ENCODE measurements around the gene REEP6. TPM values are rescaled to one million over a fixed set of nuclear protein-coding genes. Genes with fewer than 3 reads are reported as not detected.

The REEP6 gene
- total RNA-seq, 1 experiment from 2014 or later: 9.2 TPM

DNA sequence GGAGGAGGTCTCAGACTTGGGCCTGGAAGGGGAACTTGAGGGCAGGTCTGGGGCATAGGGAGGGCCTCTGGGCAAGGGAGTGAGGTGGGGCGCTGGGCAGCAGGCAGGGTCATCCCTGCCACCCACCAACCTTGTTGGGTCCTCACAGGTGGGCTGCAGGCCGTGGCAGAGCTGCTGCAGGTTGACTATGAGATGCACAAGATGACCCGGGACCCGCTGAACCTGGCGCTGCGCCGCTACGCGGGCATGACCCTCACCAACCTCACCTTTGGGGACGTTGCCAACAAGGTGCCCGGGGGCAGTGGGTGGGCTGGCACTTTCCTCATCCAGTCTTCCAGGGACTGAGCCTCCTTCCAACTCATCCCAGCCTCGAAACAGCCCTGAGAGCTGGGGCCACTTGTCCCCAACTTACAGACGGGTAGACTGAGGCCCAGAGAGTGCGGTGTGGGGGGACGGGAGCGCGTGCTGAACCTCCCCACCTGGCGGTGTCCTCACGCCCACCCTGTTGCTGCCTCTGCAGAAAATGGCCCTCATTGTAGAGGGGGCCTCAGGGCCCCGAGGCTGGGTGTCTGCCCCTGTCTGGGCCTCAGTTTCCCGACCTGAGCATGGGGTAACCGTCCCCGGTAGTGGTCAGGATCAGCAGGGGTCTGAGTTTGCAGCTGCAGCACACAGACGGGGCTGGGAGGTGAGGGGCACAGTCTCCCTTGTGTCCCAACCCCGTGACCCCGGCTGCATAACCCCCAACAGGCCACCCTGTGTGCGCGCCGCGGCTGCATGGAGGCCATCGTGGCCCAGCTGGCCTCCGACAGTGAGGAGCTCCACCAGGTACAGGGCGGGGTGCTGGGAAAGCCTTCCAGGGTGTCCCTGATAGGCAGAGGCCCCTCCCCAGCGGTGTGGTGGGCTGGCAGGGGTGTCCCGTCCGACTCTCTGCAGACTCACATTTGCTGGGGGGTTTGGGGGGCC lies 30.7 kb upstream of the REEP6 start:
- POLR2A ChIA-PET: no interaction called here
- in situ Hi-C loops (cut with HindIII; ENCODE audit: low pct_unique_long_range_greater_than_20kb, low sequenced_read_pairs): no loop called here
- intact Hi-C loops (cut with micrococcal nuclease; ENCODE audit: unreplicated experiment): no loop called here
- DNase-seq (ENCODE audit: low read depth, low spot score) (no peak), ATAC-seq (no peak)
- Histone ChIP-seq H3K36me3 (ENCODE audit: control insufficient read depth, insufficient read depth, low read length) (no peaks in the 10 kb centered on the region), H3K9me3 (ENCODE audit: control insufficient read depth, insufficient read depth, low read depth, low read length) (no peaks in the 10 kb centered on the region), H3K4me3 (ENCODE audit: low read depth in 2 of 2, low read length in 2 of 2) (no peak overlapping the region), H3K27ac (ENCODE audit: low read length) (no peak overlapping the region), H3K4me1 (ENCODE audit: control insufficient read depth, insufficient read depth, low read length) (no peaks in the 10 kb centered on the region), H3K27me3 (ENCODE audit: control insufficient read depth, insufficient read depth, low read length) (no peaks in the 10 kb centered on the region)
- CTCF ChIA-PET: no interaction called here
- BruUV-seq (replicated peaks): no TSS peak
- TF ChIP-seq SIN3A (IDR thresholded peaks at IDR 0.05; ENCODE audit: borderline replicate concordance, insufficient read depth, low read depth, low read length): no peak

DNA sequence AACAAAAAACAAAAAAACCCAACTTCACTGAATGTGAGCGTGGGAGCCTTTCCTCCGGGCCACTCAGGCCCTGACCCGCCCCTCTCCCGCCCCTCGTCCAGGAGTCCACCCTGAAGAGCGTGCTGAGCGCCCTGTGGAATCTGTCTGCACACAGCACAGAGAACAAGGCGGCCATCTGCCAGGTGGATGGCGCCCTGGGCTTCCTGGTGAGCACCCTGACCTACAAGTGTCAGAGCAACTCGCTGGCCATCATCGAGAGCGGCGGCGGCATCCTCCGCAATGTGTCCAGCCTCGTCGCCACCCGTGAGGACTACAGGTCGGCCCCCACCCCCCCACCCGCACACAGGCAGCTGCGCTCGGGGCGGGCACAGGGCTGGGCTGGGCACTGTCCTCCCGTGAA lies 29.1 kb upstream of the REEP6 start:
- no TSS peak for BruUV-seq (replicated peaks)
- intact Hi-C loops (cut with micrococcal nuclease; ENCODE audit: unreplicated experiment): no loop called here
- in situ Hi-C loops (cut with HindIII; ENCODE audit: low pct_unique_long_range_greater_than_20kb, low sequenced_read_pairs): no loop called here
- ChIA-PET CTCF (interaction anchor here (0.7 kb wide), 1 partner anchor 364 kb away, joined by 17 read pairs; no protein-coding TSS in a partner anchor), POLR2A (no interaction called here)
- TF ChIP-seq SIN3A (IDR thresholded peaks at IDR 0.05; ENCODE audit: borderline replicate concordance, insufficient read depth, low read depth, low read length) (no peak), POLR2AphosphoS5 (IDR thresholded peaks at IDR 0.05; ENCODE audit: low read depth, low read length) (no peak), TCF7L2 (IDR thresholded peaks at IDR 0.05; ENCODE audit: low read depth, low read length) (no peak)
- TF ChIP-seq, protein P1, sequence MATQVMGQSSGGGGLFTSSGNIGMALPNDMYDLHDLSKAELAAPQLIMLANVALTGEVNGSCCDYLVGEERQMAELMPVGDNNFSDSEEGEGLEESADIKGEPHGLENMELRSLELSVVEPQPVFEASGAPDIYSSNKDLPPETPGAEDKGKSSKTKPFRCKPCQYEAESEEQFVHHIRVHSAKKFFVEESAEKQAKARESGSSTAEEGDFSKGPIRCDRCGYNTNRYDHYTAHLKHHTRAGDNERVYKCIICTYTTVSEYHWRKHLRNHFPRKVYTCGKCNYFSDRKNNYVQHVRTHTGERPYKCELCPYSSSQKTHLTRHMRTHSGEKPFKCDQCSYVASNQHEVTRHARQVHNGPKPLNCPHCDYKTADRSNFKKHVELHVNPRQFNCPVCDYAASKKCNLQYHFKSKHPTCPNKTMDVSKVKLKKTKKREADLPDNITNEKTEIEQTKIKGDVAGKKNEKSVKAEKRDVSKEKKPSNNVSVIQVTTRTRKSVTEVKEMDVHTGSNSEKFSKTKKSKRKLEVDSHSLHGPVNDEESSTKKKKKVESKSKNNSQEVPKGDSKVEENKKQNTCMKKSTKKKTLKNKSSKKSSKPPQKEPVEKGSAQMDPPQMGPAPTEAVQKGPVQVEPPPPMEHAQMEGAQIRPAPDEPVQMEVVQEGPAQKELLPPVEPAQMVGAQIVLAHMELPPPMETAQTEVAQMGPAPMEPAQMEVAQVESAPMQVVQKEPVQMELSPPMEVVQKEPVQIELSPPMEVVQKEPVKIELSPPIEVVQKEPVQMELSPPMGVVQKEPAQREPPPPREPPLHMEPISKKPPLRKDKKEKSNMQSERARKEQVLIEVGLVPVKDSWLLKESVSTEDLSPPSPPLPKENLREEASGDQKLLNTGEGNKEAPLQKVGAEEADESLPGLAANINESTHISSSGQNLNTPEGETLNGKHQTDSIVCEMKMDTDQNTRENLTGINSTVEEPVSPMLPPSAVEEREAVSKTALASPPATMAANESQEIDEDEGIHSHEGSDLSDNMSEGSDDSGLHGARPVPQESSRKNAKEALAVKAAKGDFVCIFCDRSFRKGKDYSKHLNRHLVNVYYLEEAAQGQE (IDR thresholded peaks at IDR 0.05; ENCODE audit: insufficient read depth in 1 of 2, low read depth in 2 of 2, low read length in 1 of 2): no peak
- TF ChIP-seq, protein P2, sequence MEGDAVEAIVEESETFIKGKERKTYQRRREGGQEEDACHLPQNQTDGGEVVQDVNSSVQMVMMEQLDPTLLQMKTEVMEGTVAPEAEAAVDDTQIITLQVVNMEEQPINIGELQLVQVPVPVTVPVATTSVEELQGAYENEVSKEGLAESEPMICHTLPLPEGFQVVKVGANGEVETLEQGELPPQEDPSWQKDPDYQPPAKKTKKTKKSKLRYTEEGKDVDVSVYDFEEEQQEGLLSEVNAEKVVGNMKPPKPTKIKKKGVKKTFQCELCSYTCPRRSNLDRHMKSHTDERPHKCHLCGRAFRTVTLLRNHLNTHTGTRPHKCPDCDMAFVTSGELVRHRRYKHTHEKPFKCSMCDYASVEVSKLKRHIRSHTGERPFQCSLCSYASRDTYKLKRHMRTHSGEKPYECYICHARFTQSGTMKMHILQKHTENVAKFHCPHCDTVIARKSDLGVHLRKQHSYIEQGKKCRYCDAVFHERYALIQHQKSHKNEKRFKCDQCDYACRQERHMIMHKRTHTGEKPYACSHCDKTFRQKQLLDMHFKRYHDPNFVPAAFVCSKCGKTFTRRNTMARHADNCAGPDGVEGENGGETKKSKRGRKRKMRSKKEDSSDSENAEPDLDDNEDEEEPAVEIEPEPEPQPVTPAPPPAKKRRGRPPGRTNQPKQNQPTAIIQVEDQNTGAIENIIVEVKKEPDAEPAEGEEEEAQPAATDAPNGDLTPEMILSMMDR (IDR thresholded peaks at IDR 0.05): no peak
- Histone ChIP-seq H3K9me3 (ENCODE audit: control insufficient read depth, insufficient read depth, low read depth, low read length) (no peaks in the 10 kb centered on the region), H3K36me3 (ENCODE audit: control insufficient read depth, insufficient read depth, low read length) (no peaks in the 10 kb centered on the region), H3K27ac (ENCODE audit: low read length) (no peak overlapping the region), H3K27me3 (ENCODE audit: control insufficient read depth, insufficient read depth, low read length) (no peaks in the 10 kb centered on the region), H3K4me3 (ENCODE audit: low read depth in 2 of 2, low read length in 2 of 2) (no peak overlapping the region), H3K4me1 (ENCODE audit: control insufficient read depth, insufficient read depth, low read length) (no peaks in the 10 kb centered on the region)
- no peak for ATAC-seq
- no peak for DNase-seq (ENCODE audit: low read depth, low spot score)

Measured in Panc1 (cell line).